ENCODE data around the gene UMAD1.

DNA sequence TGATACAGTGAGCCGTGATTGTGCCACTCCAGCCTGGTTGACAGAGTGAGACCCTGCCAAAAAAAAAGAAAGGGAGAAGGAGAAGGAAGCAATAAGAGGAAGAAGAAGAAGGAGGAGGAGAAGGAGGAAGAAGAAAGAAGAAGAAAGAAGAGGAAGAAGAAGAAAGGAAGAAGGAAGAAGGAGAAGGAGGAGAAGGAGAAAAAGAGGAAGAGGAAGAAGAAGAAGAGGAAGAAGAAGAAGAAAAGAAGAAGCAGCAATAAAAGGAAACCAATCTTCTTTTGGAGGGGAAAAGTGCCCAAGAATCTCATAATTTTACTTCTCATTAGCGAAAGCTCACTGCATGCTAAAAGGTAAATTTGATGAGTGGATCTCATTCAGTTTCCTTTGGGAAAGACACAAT lies 242.3 kb downstream of the UMAD1 start:
- TF ChIP-seq, protein P1, sequence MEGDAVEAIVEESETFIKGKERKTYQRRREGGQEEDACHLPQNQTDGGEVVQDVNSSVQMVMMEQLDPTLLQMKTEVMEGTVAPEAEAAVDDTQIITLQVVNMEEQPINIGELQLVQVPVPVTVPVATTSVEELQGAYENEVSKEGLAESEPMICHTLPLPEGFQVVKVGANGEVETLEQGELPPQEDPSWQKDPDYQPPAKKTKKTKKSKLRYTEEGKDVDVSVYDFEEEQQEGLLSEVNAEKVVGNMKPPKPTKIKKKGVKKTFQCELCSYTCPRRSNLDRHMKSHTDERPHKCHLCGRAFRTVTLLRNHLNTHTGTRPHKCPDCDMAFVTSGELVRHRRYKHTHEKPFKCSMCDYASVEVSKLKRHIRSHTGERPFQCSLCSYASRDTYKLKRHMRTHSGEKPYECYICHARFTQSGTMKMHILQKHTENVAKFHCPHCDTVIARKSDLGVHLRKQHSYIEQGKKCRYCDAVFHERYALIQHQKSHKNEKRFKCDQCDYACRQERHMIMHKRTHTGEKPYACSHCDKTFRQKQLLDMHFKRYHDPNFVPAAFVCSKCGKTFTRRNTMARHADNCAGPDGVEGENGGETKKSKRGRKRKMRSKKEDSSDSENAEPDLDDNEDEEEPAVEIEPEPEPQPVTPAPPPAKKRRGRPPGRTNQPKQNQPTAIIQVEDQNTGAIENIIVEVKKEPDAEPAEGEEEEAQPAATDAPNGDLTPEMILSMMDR (IDR thresholded peaks at IDR 0.05) = no peak
- no peak for TF ChIP-seq POLR2A (IDR thresholded peaks at IDR 0.05)

Data from thyroid gland (tissue), 4 donors.